GM12873 (cell line): ENCODE data around the gene TYMP.

Source experiments
- CTCF ChIP-seq: IDR thresholded peaks from 2 replicates; pipeline ENCODE4 v1.5.1; 2012; ENCODE audit warnings: low read depth, mild to moderate bottlenecking, moderate library complexity, low read length, control low read depth; ENCODE audit not compliant: insufficient read depth; ENCODE audit errors: missing control alignments

TYMP gene

GRCh38 chr22:50550395-50550794 is 20.6 kb upstream of the TYMP start:
- no peak for TF ChIP-seq CTCF

GRCh38 chr22:50548921-50549790 is 19.3 kb upstream of the TYMP start:
- TF ChIP-seq CTCF: no peak

GRCh38 chr22:50548040-50548920 is 18.5 kb upstream of the TYMP start:
- no peak for TF ChIP-seq CTCF

- TF ChIP-seq CTCF: no peak
Observed at GRCh38 chr22:50547263-50547985, 17.6 kb upstream of the TYMP start.

GRCh38 chr22:50546326-50547262 is 16.8 kb upstream of the TYMP start:
- TF ChIP-seq CTCF: no peak

GRCh38 chr22:50545522-50546325 is 15.9 kb upstream of the TYMP start, which contains the start of gene KLHDC7B:
Gene KLHDC7B, plus strand, starts transcription at chr22:50545899. Its CDS starts 345 bp downstream, at chr22:50546244.
- peak; percentile 34 for TF ChIP-seq CTCF
